Stomach (tissue), 9 donors: ENCODE results near the gene DIS3L. TPM values are rescaled to one million over a fixed set of nuclear protein-coding genes. Genes with fewer than 3 reads are reported as not detected.
A peak's percentile ranks its signal among the peaks of the same experiment; 100 is the strongest.
"Not testable (repeated sequence)": the region's sequence is repeated elsewhere in the genome, so short reads cannot be mapped to it uniquely, and the experiment has no call there.

Experiments
- DNase-seq, 2 donors: peaks; one replicate each; pipeline versions ENCODE4 v3.0.0 to v3.0.0-alpha.2; 2013 to 2019
- H3K27ac ChIP-seq, 5 donors: fragments of 200-600 bp in 4 of 5; sonication (generic) in 4 of 5; one replicate each; pipeline ENCODE4 v1.5.1; 2013 to 2019; ENCODE audit warnings: mild to moderate bottlenecking in 1 of 5, moderate library complexity in 1 of 5
- H3K27me3 ChIP-seq, 3 donors: fragments of 200-600 bp; sonication (generic); one replicate each; pipeline ENCODE4 v1.5.1; 2017 to 2019; ENCODE audit warnings: mixed run types in 1 of 3
- H3K36me3 ChIP-seq, 4 donors: fragments of 200-600 bp; sonication (generic); 1 replicate in 3 of 4; 2 replicates in 1 of 4; pipeline ENCODE4 v1.5.1; 2016 to 2019
- H3K4me1 ChIP-seq, 4 donors: fragments of 200-600 bp; sonication (generic); one replicate each; pipeline ENCODE4 v1.5.1; 2016 to 2019
- H3K4me3 ChIP-seq, 4 donors: fragments of 200-600 bp; sonication (generic) in 3 of 4; one replicate each; pipeline ENCODE4 v1.5.1; 2016 to 2019; ENCODE audit warnings: mild to moderate bottlenecking in 1 of 4
- H3K9me3 ChIP-seq, 4 donors: fragments of 200-600 bp; sonication (generic); one replicate each; pipeline ENCODE4 v1.5.1; 2016 to 2019
- EP300 ChIP-seq: sonication (generic); formaldehyde crosslinking; IDR thresholded peaks from one replicate; pipeline ENCODE4 v1.6.1; 2017; ENCODE audit warnings: antibody characterized with exemption
- POLR2A ChIP-seq, 4 donors: fragments of 450-650 bp; IDR thresholded peaks; one replicate each; pipeline ENCODE4 v1.6.1; 2016; ENCODE audit warnings: antibody characterized with exemption in 4 of 4, control low read depth in 2 of 4, mild to moderate bottlenecking in 1 of 4, moderate library complexity in 1 of 4
- POLR2AphosphoS5 ChIP-seq, 3 donors: sonication (generic); formaldehyde crosslinking; IDR thresholded peaks; one replicate each; pipeline ENCODE4 v1.6.1; 2016; ENCODE audit warnings: antibody characterized with exemption in 3 of 3
- WGBS, 5 donors: extraction: QIAGEN DNeasy Blood & Tissue Kit in 3 of 5; methylation state at CpG; one replicate each; pipeline versions ENCODE4 v1.1.5 to v1.1.7; 2013 to 2018; 5-methylcytosine and 5-hydroxymethylcytosine counted together
- intact Hi-C: fragments of 100-400 bp; cut with DNase I; formaldehyde crosslinking; loops from one replicate; pipeline ENCODE4 v1.15.1; 2023; ENCODE audit warnings: low total_unique reads
- polyA plus RNA-seq, 3 donors: library from polyadenylated mRNA; stranded (reverse); fragments of 200-250 nt; gene quantifications; one replicate each; pipeline ENCODE4 v1.2.3, GENCODE V29; 2013
- total RNA-seq, 5 donors: library from RNA; depleted of rRNA; stranded (reverse); fragments of >200 nt; gene quantifications; one replicate each; pipeline versions ENCODE4 v1.1.0 to v1.2.3, GENCODE V29; 2014 to 2016
- TF ChIP-seq, protein P1 (sequence below), 7 experiments: fragments of 450-650 bp in 4 of 7; fragments of 200-600 bp in 3 of 7; sonication (generic) in 3 of 7; IDR thresholded peaks; one replicate each; pipeline ENCODE4 v1.5.1; 2016 to 2019; ENCODE audit warnings: antibody characterized with exemption in 7 of 7, control low read depth in 2 of 7, mild to moderate bottlenecking in 1 of 7
- donor health status: healthy with polysubstance abuse.
- donor health status: Bipolar disorder and iron deficiency.
- donor health status: healthy.

Gene DIS3L
- total and polyA plus RNA-seq, 8 donors: 8.8 to 35.1 (median 16.7) TPM

DNA sequence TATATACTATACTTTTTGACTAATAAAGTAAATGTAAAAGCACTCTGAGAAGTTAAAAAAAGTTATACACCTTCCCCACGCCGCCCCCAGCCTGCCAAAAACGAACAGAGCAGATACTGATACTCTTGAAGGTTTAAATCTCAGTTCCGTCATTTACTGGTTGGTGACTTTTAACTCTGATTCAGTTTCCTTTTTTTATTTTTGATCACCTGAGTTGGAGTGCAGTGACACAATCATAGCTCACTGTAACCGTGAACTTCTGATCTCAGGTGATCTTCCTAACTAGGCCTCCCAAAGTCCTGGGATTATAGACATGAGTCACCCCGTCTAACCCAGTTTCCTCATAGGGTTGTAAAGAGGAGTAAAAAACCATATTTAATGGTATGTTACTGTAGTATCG is 66.4 kb downstream of the DIS3L start:
- no peaks in the 10 kb centered on the region for H3K27me3 ChIP-seq
- intact Hi-C loops: no loop called here
- WGBS, 5 donors: 73 to 88% (median 86%) methylated on average over 7 of the region's 7 CpGs
- no peak overlapping the region for H3K27ac ChIP-seq
- H3K36me3 ChIP-seq: no peaks in the 10 kb centered on the region
- H3K9me3 ChIP-seq: no peaks in the 10 kb centered on the region
- H3K4me1 ChIP-seq: peaks cover 4 to 20% (median 15%) of the 10 kb centered on the region in 4 donors
- DNase-seq: peak in 1 of 2 donors; percentile 19
- no peak for TF ChIP-seq EP300
- TF ChIP-seq POLR2A (IDR thresholded peaks at IDR 0.05): no peak
- TF ChIP-seq, protein P1, sequence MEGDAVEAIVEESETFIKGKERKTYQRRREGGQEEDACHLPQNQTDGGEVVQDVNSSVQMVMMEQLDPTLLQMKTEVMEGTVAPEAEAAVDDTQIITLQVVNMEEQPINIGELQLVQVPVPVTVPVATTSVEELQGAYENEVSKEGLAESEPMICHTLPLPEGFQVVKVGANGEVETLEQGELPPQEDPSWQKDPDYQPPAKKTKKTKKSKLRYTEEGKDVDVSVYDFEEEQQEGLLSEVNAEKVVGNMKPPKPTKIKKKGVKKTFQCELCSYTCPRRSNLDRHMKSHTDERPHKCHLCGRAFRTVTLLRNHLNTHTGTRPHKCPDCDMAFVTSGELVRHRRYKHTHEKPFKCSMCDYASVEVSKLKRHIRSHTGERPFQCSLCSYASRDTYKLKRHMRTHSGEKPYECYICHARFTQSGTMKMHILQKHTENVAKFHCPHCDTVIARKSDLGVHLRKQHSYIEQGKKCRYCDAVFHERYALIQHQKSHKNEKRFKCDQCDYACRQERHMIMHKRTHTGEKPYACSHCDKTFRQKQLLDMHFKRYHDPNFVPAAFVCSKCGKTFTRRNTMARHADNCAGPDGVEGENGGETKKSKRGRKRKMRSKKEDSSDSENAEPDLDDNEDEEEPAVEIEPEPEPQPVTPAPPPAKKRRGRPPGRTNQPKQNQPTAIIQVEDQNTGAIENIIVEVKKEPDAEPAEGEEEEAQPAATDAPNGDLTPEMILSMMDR (IDR thresholded peaks at IDR 0.05): no peak
- no peak for TF ChIP-seq POLR2AphosphoS5 (IDR thresholded peaks at IDR 0.05)
- H3K4me3 ChIP-seq: no peak overlapping the region

GRCh38 chr15:66361745-66362460 is 68.5 kb downstream of the DIS3L start:
- DNase-seq, H3K4me1 ChIP-seq, H3K27ac ChIP-seq, H3K36me3 ChIP-seq, H3K27me3 ChIP-seq, H3K9me3 ChIP-seq, intact Hi-C loops, H3K4me3 ChIP-seq: not testable (repeated sequence)
- 82 to 94% (median 87%) methylated on average over 14 to 15 of the region's 15 CpGs for WGBS, 5 donors

DNA sequence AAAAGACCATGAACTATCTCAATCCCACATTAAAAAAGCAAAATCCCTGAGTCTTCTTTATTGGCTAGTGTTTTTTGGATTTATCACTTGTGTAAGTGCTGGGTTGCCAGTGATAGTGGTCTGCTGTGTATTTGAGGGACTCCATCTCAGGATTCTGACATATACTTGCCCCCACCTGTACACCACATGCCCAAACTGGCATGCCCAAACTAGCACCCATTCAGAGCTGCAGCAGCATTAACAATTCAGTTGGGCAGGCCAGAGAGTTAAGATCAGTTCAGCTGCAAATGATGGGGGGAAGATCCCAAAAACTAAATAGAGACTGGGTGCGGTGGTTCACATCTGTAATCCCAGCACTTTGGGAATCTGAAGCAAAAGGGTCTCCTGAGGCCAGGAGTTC is 69.4 kb downstream of the DIS3L start:
- DNase-seq: no peak
- no peaks in the 10 kb centered on the region for H3K9me3 ChIP-seq
- no peaks in the 10 kb centered on the region for H3K27me3 ChIP-seq
- no peak overlapping the region for H3K27ac ChIP-seq
- 90 to 100% (median 94%) methylated on average over 1 of the region's 1 CpG for WGBS, 5 donors
- H3K4me3 ChIP-seq: no peak overlapping the region
- H3K36me3 ChIP-seq: no peaks in the 10 kb centered on the region
- intact Hi-C loops: no loop called here
- H3K4me1 ChIP-seq: no peaks in the 10 kb centered on the region
- TF ChIP-seq, protein P1 (IDR thresholded peaks at IDR 0.05): no peak
- TF ChIP-seq POLR2A (IDR thresholded peaks at IDR 0.05) (no peak), EP300 (no peak), POLR2AphosphoS5 (IDR thresholded peaks at IDR 0.05) (no peak)

- Histone ChIP-seq H3K27ac (no peak overlapping the region), H3K27me3 (no peaks in the 10 kb centered on the region), H3K36me3 (no peaks in the 10 kb centered on the region), H3K9me3 (no peaks in the 10 kb centered on the region), H3K4me3 (no peak overlapping the region), H3K4me1 (peaks cover 0 to 7% (median 0%) of the 10 kb centered on the region in 4 donors)
- 79 to 88% (median 86%) methylated on average over 3 of the region's 3 CpGs for WGBS, 5 donors
- intact Hi-C loops: no loop called here
- DNase-seq: no peak
- TF ChIP-seq, protein P1 (IDR thresholded peaks at IDR 0.05): no peak
- TF ChIP-seq POLR2A (IDR thresholded peaks at IDR 0.05): no peak
- no peak for TF ChIP-seq POLR2AphosphoS5 (IDR thresholded peaks at IDR 0.05)
- TF ChIP-seq EP300: no peak
These were observed 71.7 kb downstream of the DIS3L start for GRCh38 chr15:66364944-66365528.
